ENCODE data around the gene CEP350. TPM values are rescaled to one million over a fixed set of nuclear protein-coding genes. Genes with fewer than 3 reads are reported as not detected.

Gene CEP350
- total RNA-seq, 4 donors from 2014 or later: 40.0 to 60.3 (median 57.3) TPM

- no peak overlapping the region for H3K4me3 ChIP-seq
- intact Hi-C loops (cut with DNase I; ENCODE audit: low total_unique reads) (no loop called here), in situ Hi-C loops (cut with MboI; ENCODE audit: low pct_ligation_motif_present in 1 of 4, low pct_unique_long_range_greater_than_20kb in 1 of 4, low sequenced_read_pairs in 3 of 4) (no loop called here)
- H3K36me3 ChIP-seq: peaks cover 0 to 58% (median 22%) of the 10 kb centered on the region in 4 donors
- no peak overlapping the region for H3K27ac ChIP-seq
- no peaks in the 10 kb centered on the region for H3K27me3 ChIP-seq
- H3K4me1 ChIP-seq: no peaks in the 10 kb centered on the region
- no peaks in the 10 kb centered on the region for H3K9me3 ChIP-seq
- TF ChIP-seq POLR2A (IDR thresholded peaks at IDR 0.05): no peak
- TF ChIP-seq EP300 (IDR thresholded peaks at IDR 0.05; ENCODE audit: low read depth): no peak
- no peak for DNase-seq
- WGBS, 2 donors (ENCODE audit: low coverage in 1 of 2): 98 to 100% methylated on average over 1 of the region's 1 CpG
Observed at GRCh38 chr1:180046674-180047073, 92.1 kb downstream of the CEP350 start.

- H3K4me3 ChIP-seq: no peak overlapping the region
- DNase-seq: no peak
- H3K4me1 ChIP-seq: no peaks in the 10 kb centered on the region
- H3K36me3 ChIP-seq: peaks cover 0 to 65% (median 24%) of the 10 kb centered on the region in 4 donors
- TF ChIP-seq POLR2A (IDR thresholded peaks at IDR 0.05): no peak
- no peak for TF ChIP-seq CTCF (IDR thresholded peaks at IDR 0.05)
- no peak for TF ChIP-seq EP300 (IDR thresholded peaks at IDR 0.05; ENCODE audit: low read depth)
- no peak for TF ChIP-seq POLR2AphosphoS5 (IDR thresholded peaks at IDR 0.05)
- no peaks in the 10 kb centered on the region for H3K27me3 ChIP-seq
- 95 to 97% methylated on average over 10 of the region's 10 CpGs for WGBS, 2 donors (ENCODE audit: low coverage in 1 of 2)
- no peaks in the 10 kb centered on the region for H3K9me3 ChIP-seq
- in situ Hi-C loops (cut with MboI; ENCODE audit: low pct_ligation_motif_present in 1 of 4, low pct_unique_long_range_greater_than_20kb in 1 of 4, low sequenced_read_pairs in 3 of 4) (no loop called here), intact Hi-C loops (cut with DNase I; ENCODE audit: low total_unique reads) (no loop called here)
- H3K27ac ChIP-seq: no peak overlapping the region
Observed at GRCh38 chr1:180053594-180054567, 99.3 kb downstream of the CEP350 start.

- H3K4me1 ChIP-seq: no peaks in the 10 kb centered on the region
- DNase-seq: no peak
- in situ Hi-C loops (cut with MboI; ENCODE audit: low pct_ligation_motif_present in 1 of 4, low pct_unique_long_range_greater_than_20kb in 1 of 4, low sequenced_read_pairs in 3 of 4) (no loop called here), intact Hi-C loops (cut with DNase I; ENCODE audit: low total_unique reads) (no loop called here)
- TF ChIP-seq CTCF (IDR thresholded peaks at IDR 0.05) (no peak), POLR2A (IDR thresholded peaks at IDR 0.05) (no peak), EP300 (IDR thresholded peaks at IDR 0.05; ENCODE audit: low read depth) (no peak), POLR2AphosphoS5 (IDR thresholded peaks at IDR 0.05) (no peak)
- H3K9me3 ChIP-seq: no peaks in the 10 kb centered on the region
- H3K36me3 ChIP-seq: peaks cover 0 to 57% (median 19%) of the 10 kb centered on the region in 4 donors
- no peaks in the 10 kb centered on the region for H3K27me3 ChIP-seq
- no peak overlapping the region for H3K4me3 ChIP-seq
- no peak overlapping the region for H3K27ac ChIP-seq
Observed at GRCh38 chr1:180057883-180058396, 103.3 kb downstream of the CEP350 start.

- Histone ChIP-seq H3K9me3 (no peaks in the 10 kb centered on the region), H3K4me3 (no peak overlapping the region), H3K36me3 (peaks cover 0 to 58% (median 23%) of the 10 kb centered on the region in 4 donors), H3K4me1 (no peaks in the 10 kb centered on the region), H3K27me3 (no peaks in the 10 kb centered on the region), H3K27ac (no peak overlapping the region)
- no peak for DNase-seq
- in situ Hi-C loops (cut with MboI; ENCODE audit: low pct_ligation_motif_present in 1 of 4, low pct_unique_long_range_greater_than_20kb in 1 of 4, low sequenced_read_pairs in 3 of 4): no loop called here
- intact Hi-C loops (cut with DNase I; ENCODE audit: low total_unique reads): no loop called here
- no peak for TF ChIP-seq POLR2A (IDR thresholded peaks at IDR 0.05)
- no peak for TF ChIP-seq POLR2AphosphoS5 (IDR thresholded peaks at IDR 0.05)
- TF ChIP-seq EP300 (IDR thresholded peaks at IDR 0.05; ENCODE audit: low read depth): no peak
- TF ChIP-seq CTCF (IDR thresholded peaks at IDR 0.05): no peak
- WGBS, 2 donors (ENCODE audit: low coverage in 1 of 2): 100% methylated on average over 1 of the region's 1 CpG; no CpG with 5 or more reads in 1 of the 2 donors
Observed at GRCh38 chr1:180061019-180061418, 106.4 kb downstream of the CEP350 start.

Measured in transverse colon (tissue), 4 donors.